ENCODE results near the gene UNC50.

The UNC50 gene, protein sequence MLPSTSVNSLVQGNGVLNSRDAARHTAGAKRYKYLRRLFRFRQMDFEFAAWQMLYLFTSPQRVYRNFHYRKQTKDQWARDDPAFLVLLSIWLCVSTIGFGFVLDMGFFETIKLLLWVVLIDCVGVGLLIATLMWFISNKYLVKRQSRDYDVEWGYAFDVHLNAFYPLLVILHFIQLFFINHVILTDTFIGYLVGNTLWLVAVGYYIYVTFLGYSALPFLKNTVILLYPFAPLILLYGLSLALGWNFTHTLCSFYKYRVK

DNA sequence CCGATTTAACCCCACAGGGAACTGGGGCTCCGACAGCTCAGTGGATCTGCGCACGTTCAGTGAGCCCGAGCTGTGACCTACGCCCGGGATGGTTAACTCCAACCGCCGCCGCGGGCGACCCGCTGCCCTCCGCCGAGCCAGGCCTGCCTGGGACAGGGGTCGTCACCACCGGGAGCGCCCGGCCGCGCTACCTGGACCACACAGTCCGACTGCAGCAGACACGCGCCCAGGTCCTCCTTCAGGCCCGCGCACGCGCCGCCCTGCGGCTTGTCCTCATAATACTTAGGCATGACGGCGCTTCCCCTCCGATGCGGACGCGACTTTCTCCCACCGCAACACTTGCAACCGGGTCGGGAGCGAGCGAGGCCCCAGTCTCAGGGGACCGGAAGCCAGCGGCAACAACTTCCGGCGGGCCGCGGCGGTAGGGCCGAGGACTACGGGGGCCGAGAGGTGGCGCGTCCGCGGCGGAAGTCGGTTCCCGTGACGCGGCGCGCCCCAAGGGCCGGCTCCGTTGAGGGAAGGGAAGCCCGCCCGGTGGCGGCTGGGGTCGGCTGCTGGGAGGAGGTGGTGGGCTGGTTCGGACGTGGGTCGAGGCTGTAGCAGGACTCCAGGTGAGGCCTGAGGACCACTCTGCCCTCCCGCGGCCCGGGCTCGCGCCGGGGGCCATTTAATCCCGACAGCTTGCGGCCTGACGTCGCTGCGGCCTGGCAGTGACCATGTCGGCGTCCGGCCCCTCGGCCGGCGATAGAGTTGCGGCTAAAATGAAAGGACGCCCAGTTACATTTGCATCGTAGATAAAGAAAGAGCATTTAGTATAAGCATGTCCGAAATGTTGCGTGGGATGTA, at the start of gene UNC50, which contains the start of gene COA5:
UNC50 (plus strand) TSS at position 474 of the 846 bp plus-strand sequence. CDS start 1,171 bp downstream, outside the sequence.
COA5 (minus strand) TSS at position 397 of the 846 bp plus-strand sequence; CDS start at position 290, 107 bp downstream.
- DNase-seq, result peak in 55 of 56 donors; percentile 23 to 90 (median 73)

DNA sequence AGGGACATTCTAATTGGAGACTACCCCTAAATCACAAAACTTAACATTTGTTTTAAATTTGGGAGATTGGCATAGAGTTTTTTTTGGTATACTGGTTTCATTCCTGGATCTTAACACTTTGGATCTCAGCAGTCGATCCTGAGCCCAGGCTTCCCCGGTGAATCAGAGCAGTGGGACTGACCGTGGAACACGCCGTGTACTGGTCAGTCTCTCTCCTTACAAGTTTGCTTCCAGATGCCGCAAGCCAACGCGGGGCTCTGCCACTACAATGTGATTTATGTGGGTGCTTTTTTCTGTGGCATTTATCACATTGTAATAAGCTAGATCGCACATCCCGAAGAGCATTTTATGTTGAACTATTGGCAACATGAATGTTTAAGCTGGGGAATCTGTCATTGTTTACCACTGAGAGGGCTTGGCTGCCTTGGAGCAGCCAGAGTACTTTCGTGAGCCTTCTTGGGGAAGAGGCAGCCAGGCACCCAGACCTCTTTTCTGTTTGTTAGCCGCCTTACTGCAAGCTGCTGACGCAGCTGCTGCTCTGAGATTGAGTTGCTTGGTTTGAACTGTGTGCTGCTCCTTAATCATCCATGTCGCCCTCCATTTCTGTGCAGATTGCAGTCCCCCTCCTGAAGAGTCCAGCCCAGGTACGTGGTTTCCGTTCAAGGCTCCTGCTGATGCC, 49.4 kb upstream of the UNC50 start:
- DNase-seq, result no peak

DNA sequence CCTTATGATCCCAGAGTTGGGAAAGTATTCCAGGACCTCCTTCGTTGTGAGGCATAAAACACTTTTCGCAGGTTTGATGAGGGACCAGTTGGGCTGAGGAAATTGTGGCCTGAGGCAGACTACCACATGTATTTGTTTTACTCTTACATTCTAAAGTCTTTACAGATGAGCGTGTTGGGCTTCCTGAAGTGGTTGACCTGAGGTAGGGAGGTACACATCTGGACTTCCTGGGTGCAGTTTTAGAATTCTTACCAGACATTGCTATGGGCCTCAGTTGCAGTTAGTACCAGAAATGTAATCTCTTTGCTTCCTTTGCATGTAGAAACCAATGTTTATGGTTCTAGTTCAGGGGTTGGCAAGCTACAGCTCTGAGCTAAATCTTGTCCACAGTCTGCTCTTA, 48.8 kb upstream of the UNC50 start:
- no peak for DNase-seq

DNA sequence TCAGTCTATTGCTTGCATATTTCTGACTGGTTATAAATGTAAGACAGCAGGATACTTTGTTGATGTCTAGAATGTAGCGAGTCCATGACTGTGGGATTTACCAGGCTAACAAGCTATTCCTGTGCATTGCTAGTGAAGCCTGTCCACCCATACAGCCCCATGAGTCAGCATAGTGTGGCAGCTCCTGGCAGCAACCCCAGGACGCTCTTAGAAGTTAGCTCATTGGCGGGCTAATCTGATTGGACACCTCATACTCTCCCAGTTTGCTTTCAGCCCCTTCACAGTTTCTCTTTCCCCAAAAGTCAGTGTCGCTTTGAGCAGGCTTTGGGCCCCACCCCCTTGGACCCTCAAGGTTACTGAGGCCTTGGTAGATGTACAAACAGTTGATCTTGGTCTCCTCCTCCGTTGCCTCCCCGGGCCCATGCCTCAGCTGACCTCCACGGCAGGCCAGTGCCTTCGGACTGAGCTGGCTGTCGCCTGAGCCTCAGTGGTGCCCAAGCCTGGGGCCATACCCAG, 48.1 kb upstream of the UNC50 start:
- DNase-seq, result peak in 2 of 56 donors; percentile 9 to 27

DNA sequence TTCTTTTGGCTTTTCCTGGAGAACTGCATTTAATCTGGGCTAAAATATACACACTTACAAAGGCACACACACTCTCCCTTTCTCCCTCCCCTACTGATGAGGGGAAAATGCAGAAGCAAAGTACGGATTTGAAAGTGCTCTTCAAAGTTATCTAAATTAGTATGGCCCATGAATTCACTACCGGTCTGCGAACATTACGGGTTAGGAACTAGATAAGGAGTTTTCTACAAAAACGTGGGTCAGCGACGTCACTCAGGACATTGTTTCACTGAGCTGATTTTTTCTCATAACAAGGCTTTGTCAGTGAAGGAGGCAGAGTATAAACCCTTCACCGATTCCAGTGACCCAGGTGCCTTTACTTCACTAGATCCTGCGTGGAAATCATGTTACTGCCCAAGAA, 47.4 kb upstream of the UNC50 start:
- DNase-seq, result no peak

DNA sequence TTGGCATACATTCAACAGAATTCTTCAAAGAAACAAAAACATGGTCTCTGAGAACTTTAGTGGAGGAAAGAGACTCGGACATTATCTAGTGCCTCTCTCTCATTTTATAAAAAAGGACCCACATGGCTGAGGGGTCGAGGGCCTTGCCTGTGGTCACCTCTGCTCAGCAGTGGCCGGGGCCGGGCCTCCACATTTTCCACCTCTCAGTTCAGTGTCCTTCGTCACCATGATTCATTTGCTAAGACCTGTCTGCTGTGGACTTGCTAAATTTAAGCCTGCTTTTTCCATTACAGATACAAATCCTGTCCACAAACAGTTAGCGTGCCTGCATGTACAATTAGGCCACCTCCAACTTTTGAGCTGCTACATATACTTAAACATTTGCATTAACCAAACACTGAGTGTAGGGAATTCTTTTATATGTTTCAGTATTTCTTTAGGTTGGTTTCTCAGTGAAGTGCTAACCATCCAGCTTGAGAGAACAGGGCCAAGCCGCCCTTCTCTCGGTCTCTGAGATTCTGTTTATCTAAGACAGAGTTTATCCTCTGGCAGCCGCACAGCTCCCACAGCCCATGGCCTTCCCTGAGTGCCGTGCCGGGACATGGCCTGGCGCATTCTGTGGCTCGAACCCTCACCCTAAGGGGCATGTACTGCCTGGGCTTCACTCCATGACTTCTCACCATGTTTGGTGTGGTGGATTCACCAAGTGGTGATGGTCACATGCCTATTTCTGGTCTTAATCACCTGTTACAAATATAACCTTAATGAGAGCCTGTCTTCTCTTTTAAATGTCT, 46.3 kb upstream of the UNC50 start:
- no peak for DNase-seq

DNA sequence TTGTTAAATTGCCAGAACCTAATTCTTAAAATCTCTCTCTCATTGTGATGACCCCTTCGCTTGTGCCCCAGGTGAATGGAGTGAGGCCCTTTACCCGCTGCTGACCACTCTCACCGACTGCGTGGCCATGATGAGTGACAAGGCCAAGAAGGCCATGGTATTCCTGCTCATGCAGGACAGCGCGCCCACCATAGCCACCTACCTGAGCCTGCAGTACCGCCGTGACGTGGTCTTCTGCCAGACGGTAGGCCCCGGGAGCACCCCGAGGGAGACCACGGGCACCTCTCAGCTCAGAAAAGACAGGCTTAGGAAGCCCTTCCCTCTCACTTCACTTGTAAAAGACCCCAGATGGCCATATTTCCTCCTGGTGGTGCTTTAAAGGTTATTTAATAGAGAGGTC, 45.0 kb upstream of the UNC50 start:
- DNase-seq, result no peak

DNA sequence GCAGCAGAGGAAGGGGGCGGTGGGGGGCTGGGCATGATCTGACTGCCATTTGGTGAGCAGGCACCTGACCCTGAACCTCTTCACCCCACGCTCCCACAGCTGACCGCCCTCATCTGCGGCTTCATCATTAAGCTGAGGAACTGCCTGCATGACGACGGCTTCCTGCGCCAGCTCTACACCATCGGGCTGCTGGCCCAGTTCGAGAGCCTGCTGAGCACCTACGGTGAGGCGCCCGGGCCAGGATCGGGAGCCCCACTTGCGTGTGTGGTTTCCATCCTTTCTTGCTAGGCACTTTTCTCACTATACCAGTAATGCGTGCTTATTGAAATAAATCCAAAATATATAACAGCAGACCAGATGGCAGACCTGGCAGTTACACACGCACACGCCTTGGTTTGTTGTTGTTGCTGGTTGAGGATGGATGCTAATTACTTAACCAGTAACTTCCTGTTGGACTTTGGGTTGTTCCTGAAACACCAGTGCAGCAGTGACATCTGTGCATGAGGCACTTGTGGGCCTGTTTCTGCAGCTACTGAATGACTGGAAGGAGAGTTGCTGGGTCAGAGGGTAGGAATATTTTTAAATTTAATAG, 43.8 kb upstream of the UNC50 start:
- DNase-seq, result no peak

DNA sequence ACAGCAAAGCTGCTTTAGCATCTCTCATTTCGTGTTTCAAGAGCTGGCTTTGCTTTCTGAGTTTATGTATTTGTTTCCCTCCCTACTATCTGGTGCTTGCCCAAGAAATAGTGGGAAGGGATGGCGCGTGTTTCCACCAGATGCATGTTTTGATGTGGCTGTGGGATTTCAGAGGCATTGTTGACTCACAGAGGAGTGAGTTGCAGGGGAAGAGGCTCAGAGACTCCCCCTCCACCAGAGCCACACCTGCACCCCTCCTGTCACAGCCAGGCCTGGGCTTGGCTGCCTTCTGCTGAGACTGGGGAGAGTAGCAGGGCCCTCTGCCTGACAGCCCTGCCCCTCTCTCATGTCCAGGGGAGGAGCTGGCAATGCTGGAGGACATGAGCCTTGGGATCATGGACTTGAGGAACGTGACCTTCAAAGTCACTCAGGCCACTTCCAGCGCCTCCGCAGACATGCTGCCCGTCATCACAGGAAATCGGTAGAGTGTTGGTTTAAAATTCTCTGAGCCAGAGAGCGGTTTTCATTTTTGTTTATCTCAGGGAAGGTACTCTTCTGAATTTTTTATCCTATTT, 43.0 kb upstream of the UNC50 start:
- DNase-seq, result peak in 4 of 56 donors; percentile 8 to 33 (median 22)

DNA sequence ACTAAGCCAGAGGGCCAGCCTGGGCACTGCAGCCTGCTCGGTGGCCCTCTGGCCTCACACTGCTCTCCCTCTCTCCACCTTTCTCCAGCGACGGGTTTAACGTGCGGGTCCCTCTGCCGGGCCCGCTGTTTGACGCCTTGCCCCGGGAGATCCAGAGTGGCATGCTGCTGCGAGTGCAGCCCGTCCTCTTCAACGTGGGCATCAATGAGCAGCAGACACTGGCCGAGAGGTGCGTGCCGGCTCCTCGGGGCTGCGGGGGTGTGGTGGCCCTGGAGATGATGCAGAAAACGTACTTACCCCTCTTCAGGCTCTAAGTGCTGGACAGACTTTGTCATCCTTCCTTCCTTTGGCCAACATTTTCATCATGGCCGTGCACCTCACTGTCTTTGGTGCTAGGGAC, 42.4 kb upstream of the UNC50 start:
- DNase-seq, result no peak

DNA sequence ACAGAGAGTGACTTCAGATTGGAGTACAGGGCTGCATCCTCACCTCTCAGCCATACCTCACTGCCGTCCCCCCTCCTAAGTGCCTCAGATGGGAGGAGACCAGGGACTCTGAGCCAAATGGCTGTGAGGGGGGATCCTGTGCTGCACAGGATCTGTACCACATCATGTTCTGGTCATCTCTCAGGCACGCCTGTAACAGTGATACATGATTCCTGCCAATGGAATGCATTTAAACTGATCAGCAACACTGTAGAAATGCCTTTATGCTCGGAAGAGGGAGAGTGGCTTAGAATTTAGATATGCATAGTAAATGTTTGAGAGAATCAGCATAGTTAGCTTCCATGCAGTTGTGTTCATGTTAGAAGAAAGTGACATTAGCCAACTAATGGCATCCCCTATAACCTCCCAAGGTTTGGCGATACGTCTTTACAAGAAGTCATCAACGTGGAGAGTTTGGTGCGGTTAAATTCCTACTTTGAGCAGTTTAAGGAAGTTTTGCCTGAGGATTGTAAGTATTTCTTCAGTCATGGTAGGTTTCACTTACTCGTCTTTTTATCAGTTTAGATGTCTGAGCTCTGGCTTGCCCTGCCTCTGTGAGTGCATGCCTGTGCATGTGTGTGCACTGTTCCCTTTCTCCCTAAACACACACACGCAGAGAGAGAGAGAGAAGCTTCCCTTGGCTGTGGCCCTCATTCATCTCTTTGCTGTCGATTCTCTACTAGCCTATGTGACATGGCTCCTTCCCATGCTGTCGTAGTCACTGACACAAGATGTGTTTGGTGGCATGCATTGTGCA, 40.0 kb upstream of the UNC50 start:
- DNase-seq, result no peak

DNA sequence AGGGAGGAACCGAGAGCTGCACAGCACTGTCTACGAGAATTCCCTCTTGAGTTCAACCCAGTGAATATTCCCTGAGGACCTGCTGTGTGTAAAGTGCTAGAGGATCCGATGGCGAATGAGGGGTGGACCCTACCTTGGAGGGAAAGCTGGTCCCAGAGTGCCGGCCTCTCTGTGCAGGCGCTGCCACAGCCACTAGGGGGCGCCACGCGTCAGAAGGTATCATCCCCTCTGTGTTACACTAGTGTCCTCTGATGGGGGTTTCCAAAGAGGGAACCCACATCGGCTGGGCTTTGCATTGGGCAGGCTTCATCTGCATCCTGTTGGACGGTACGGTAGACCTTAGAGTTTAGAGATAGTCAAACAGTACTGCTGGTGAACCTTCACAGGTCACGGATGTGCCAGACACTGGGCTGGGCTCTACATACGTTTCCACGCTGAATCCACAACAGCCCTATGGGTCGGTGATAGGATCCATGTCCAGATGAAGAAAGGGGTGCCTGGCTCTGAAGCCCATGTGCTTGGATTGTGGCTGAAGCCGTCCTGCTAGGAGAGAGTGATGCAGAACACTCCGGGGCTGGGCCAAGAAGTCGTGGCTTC, 39.1 kb upstream of the UNC50 start:
- DNase-seq, result peak in 10 of 56 donors; percentile 1 to 55 (median 14)

DNA sequence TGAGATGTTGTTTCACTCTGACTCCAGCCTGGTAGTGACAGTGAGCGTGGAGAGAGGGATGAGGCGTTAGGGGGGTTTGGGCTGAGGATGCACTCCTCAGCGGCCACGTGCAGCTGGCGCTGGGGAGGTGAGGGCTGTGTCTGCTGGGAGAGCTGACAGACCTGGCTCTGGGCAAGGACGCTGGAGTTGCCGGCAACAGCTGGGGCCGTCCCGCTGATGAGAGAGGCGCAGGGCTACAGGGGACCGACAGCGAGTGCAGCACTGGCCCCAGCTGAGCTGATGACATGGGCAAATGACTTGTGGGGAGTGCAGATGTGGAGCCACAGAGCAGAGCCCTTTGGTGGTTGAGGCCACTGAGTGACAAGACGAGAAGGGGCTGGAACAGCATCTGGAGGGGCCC, 38.5 kb upstream of the UNC50 start:
- no peak for DNase-seq

DNA sequence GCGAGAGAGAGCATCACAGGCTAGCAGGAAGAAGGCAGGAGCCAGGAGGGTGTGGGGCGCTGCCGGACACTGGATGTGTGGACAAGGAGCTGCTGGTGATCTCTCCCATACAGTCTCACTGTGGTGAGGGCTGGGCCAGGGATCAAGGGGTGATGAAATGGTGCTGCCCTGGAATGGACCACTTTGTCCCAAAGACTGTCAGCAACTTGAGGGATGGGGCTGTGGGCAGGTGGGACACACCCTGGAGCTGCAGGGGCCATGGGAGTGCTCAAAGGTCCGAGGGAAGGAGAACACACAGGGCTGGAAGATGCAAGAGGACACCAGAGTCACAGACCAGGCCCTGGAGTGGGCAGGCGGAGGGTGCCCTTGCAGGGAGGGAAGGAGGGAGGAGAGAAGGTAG, 38.0 kb upstream of the UNC50 start:
- no peak for DNase-seq

DNA sequence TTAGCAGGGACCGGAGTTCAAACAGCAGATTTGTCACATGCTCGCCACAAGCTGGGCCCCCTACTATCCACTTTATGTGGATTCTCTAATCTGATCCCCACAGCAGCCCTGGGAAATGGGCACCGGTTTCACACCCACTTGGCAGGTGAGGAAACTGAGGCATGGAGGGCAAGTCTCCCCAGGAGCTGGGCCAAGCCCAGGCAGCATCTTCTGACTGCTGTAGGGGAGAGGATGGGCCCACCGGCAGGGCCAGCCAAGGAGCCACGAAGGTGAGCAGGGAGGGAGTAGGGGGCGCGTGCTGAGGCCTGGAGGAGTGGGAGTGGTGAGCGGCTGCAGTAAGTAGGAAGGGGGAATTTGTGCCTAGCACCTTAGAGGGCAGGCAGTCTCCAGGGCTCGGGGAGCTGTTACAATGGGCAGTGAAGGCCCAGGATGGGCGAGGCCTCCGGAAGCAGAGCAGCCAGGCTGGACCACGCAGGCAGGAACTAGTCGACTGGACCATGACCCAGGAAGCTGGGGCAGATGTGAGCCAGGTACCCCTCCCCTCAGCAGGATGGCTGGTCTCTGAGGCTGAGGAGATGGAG, 37.2 kb upstream of the UNC50 start:
- DNase-seq, result no peak

DNA sequence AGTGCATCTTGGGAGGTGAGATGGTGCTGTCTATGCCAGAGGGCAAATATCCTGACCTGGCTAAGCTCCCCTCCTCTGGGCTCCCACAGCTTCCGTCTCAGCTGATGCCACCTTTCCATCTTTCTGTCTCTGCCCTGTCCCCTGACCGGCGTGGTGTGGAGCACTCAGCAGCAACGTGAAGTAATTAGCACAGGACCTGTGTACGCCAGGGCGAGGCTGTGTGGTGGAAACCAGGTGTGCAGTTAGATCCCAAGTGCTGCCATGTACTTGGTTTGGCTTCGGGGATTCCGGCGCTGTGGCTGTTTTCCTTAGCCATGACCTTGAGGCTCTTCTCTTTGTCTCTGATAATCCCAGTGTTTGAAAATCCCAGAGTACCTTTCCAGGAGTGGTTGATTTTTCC, 36.6 kb upstream of the UNC50 start:
- DNase-seq, result no peak

DNA sequence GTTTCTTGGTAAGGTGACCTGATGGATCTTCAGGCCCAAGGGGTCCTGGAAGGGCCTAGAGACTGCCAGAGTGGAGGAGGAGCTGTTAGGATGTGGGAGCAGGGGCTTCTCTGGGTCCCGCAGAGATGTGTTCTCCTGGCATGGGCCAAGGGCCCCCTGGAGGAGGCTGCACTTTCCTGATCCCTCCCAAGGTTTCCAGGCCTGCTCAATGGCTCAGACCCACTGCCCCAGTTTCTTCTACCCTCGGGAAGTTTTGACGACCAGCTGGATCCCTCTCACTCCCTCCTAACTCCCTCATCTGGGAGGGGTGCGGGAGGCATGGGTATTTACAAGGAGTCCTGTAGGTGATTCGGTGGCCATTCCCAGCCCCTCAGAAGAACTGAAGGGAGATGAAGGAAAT, 36.2 kb upstream of the UNC50 start:
- DNase-seq, result no peak

DNA sequence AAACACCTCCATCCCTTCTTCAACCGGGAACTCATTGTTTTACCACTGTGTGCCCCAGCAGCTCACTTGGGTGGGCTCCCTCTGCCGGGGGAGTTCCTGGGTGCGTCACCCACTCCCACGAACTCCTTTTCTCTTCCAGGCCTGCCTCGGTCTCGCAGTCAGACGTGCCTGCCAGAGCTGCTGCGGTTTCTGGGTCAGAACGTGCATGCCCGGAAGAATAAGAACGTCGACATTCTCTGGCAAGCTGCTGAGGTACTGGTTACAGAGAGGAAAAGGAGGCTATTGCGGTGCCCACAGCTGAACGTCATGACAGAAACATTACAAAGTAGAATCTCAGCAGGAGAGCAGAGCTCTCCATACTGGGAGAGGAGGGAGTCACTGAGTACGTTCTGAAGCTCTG, 35.7 kb upstream of the UNC50 start:
- DNase-seq, result peak in 5 of 56 donors; percentile 12 to 34 (median 15)

DNA sequence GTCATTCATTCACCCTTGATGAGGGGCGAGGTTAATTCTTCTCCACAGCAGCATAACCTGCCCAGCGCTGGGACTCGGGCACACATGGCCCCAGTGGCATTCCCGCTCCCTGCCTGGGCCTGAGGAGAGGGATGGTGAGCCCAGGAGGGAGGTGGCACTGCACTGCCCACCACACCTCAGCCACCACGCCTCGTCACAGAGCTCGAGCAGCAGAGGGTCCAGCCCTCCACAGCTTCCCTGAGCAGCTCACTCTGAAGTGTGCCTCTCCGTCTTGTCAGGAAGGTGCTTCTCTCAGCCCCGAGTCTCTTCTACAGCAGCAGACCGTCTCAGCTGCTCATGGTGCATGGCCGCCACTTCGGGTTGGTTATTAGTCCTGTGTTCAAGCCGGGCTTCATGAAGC, 35.0 kb upstream of the UNC50 start:
- DNase-seq, result no peak

All from amygdala (tissue), 56 donors.